Right lobe of liver (tissue), 6 donors: Measurements from ENCODE around the gene VAMP3. TPM values are rescaled to one million over a fixed set of nuclear protein-coding genes. Genes with fewer than 3 reads are reported as not detected.

ENCODE experiments used
- ATAC-seq, 4 donors: fragments of 200-7000 bp; cut with Tn5 transposase; one replicate each; pipeline ENCODE4 v1.9.1; 2020; ENCODE audit warnings: mild to moderate bottlenecking in 4 of 4, moderate library complexity in 4 of 4
- DNase-seq, 3 donors: peaks; one replicate each; pipeline ENCODE4 v3.0.0-alpha.2; 2020
- H3K27ac ChIP-seq, 3 donors: fragments of 200-600 bp; one replicate each; pipeline ENCODE4 v1.8.0; 2022
- H3K27me3 ChIP-seq, 2 donors: fragments of 200-600 bp; one replicate each; pipeline ENCODE4 v1.8.0; 2022
- H3K36me3 ChIP-seq, 4 donors: fragments of 200-600 bp; sonication (generic) in 1 of 4; one replicate each; pipeline versions ENCODE4 v1.5.1 to v1.8.0; 2017 to 2022; ENCODE audit warnings: control low read depth in 1 of 4
- H3K4me1 ChIP-seq, 4 donors: fragments of 200-600 bp; sonication (generic) in 1 of 4; one replicate each; pipeline versions ENCODE4 v1.5.1 to v1.8.0; 2017 to 2022; ENCODE audit warnings: control low read depth in 1 of 4
- H3K4me3 ChIP-seq, 3 donors: fragments of 200-600 bp; one replicate each; pipeline ENCODE4 v1.8.0; 2022
- H3K9me3 ChIP-seq, 4 donors: fragments of 200-600 bp; sonication (generic) in 1 of 4; one replicate each; pipeline versions ENCODE4 v1.5.1 to v1.8.0; 2017 to 2022; ENCODE audit warnings: control low read depth in 1 of 4
- POLR2A ChIP-seq: fragments of 450-650 bp; IDR thresholded peaks from one replicate; pipeline ENCODE4 v1.6.1; 2017; ENCODE audit warnings: antibody characterized with exemption, mild to moderate bottlenecking
- WGBS: methylation state at CpG from one replicate; pipeline ENCODE4 v1.1.6; 2018; ENCODE audit warnings: low coverage, low lambda C conversion rate; ENCODE audit not compliant: insufficient coverage; ENCODE audit errors: missing lambda C conversion rate; 5-methylcytosine and 5-hydroxymethylcytosine counted together
- intact Hi-C, 2 donors: fragments of 100-400 bp; cut with DNase I; formaldehyde crosslinking; loops; one replicate each; pipeline versions ENCODE4 v1.11.2 to v1.14.1; 2022
- long read RNA-seq: library from polyadenylated mRNA; unstranded; transcript quantifications from one replicate; pipeline ENCODE4 v2.0.0, GENCODE V29; 2019
- total RNA-seq, 6 experiments: library from RNA; depleted of rRNA in 2 of 6; stranded (reverse); fragments of >200 nt in 2 of 6; fragmentation: NEBNext Ultra II Directional in 3 of 6; extraction: Animal tissue kit (Norgen Biotek cat#: 25700) in 3 of 6; gene quantifications; one replicate each; pipeline versions ENCODE4 v1.1.0 to v1.2.4, GENCODE V29; 2016 to 2023
- TF ChIP-seq, protein P1 (sequence below), 4 donors: fragments of 200-600 bp in 3 of 4; fragments of 450-650 bp in 1 of 4; IDR thresholded peaks; one replicate each; pipeline versions ENCODE4 v1.5.1 to v1.8.0; 2016 to 2022; ENCODE audit warnings: antibody characterized with exemption in 4 of 4, mild to moderate bottlenecking in 2 of 4
- donor health status: DM: no; HTN: yes; CAD: no.
- donor health status: DM: no; HTN: no; CAD: no.
- donor health status: DM: no; HTN: no; CAD: no.
- donor health status: DM: no; HTN: yes; CAD: no.
- donor health status: DM: no; HTN: yes; CAD: no.

The VAMP3 gene, protein sequence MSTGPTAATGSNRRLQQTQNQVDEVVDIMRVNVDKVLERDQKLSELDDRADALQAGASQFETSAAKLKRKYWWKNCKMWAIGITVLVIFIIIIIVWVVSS
- 10 to 100 TPM; 28.2 to 39.9 (median 31.7) TPM for total RNA-seq
- long read RNA-seq, transcript VAMP3-201 (5 exons, 2,205 nt): major isoform, 7 of 7 reads
- long read RNA-seq, partial matches to known transcripts: 0 of 7 reads
- long read RNA-seq, other reads (novel, unspliced or antisense): 0 of 7 reads

DNA sequence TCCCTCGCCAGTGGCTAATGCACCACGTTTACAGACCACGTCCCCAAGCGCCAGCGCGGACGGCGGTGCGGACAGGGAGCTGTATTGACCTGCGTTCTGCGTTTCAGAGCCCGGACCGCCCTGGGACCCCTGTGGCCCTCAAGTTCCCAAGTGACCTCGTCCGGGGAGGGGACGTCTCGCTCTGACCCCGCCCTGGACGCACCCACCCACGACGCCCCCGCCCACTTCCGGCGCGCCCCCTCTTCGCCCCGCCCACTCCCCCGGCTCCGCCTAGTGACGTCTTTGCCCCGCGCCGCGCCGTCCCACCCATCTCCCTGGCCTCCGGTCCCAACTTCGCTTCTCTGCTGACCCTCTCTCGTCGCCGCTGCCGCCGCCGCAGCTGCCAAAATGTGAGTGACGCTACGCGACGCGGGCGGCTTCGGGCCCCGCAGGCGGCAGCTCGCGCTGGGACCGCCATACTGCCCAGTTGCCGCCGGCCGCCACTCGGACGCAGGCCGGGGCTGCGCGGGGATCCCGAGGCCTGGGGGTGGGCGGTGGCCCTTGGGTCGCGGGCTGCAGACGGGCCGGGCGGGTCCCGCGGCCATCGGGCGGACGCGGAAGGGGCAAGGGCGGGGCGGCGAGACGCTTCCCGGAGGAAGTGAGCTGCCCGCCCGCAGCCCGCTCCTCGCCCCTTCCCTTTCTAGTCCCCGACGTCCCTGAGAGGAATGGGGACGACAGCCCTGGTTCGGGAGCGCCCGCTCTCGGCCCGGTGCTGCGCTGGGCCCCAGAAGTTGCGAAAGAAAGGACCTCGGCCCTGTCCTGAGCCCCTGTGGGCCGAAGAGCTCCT, at the start of gene VAMP3:
Gene VAMP3, plus strand, starts transcription at position 300 of the 826 bp plus-strand sequence. Its CDS starts 88 bp downstream, at position 388.
- TF ChIP-seq, protein P1, sequence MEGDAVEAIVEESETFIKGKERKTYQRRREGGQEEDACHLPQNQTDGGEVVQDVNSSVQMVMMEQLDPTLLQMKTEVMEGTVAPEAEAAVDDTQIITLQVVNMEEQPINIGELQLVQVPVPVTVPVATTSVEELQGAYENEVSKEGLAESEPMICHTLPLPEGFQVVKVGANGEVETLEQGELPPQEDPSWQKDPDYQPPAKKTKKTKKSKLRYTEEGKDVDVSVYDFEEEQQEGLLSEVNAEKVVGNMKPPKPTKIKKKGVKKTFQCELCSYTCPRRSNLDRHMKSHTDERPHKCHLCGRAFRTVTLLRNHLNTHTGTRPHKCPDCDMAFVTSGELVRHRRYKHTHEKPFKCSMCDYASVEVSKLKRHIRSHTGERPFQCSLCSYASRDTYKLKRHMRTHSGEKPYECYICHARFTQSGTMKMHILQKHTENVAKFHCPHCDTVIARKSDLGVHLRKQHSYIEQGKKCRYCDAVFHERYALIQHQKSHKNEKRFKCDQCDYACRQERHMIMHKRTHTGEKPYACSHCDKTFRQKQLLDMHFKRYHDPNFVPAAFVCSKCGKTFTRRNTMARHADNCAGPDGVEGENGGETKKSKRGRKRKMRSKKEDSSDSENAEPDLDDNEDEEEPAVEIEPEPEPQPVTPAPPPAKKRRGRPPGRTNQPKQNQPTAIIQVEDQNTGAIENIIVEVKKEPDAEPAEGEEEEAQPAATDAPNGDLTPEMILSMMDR (IDR thresholded peaks at IDR 0.05): no peak
- peak; percentile 68 for TF ChIP-seq POLR2A
- Histone ChIP-seq H3K4me3 (peak within 1 kb of the TSS; percentile 86 to 96 (median 90)), H3K27me3 (no peaks in the 10 kb centered on the region), H3K9me3 (no peaks in the 10 kb centered on the region), H3K27ac (peak within 1 kb of the TSS; percentile 75 to 92 (median 87)), H3K36me3 (peaks cover 0 to 4% (median 0%) of the 10 kb centered on the region in 4 donors), H3K4me1 (peaks cover 0 to 12% (median 2%) of the 10 kb centered on the region in 4 donors)
- ATAC-seq (peak; percentile 98 to 99 (median 98)), DNase-seq (peak; percentile 93 to 94 (median 93))
- intact Hi-C loops: no loop called here
- WGBS: 0% methylated on average over 32 of the region's 97 CpGs

DNA sequence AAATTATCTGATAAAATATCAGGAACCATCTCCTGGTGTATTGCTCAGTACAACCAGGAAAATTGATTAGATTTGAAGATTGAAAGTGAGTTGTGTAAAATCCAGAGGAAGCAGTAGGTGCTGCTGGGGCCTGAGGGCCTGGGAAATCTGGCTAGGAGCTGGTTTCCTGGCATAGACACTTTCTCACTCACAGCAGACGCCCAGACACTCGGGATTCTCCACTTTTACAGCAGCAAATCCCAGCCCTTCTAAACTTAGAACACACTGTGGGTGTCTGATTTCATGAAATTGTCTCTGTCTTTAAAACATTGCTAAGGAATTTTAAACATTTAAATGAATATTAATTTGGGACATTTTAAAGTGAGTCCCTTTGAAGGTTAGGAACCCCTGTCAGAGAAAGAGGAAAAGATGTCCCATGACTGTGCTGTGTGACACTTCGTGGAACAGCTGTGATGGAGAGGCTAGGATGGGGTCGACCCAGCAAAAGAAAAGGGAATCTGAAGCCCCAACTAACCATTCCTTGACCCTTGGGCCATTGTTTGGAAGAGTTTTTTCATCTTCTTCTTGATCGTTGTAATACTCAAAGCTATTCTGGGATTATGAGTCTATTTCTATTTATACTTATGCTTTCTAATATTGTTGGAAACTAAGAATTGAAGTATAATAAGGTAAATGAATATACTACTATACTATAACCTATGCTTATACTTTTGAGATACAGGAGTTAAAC, 49.0 kb upstream of the VAMP3 start:
- intact Hi-C loops: no loop called here
- Histone ChIP-seq H3K4me1 (no peaks in the 10 kb centered on the region), H3K9me3 (no peaks in the 10 kb centered on the region), H3K4me3 (no peak overlapping the region), H3K36me3 (no peaks in the 10 kb centered on the region), H3K27me3 (no peaks in the 10 kb centered on the region), H3K27ac (no peak overlapping the region)
- WGBS: 56% methylated on average over 5 of the region's 5 CpGs
- ATAC-seq (no peak), DNase-seq (no peak)
- TF ChIP-seq, protein P1 (IDR thresholded peaks at IDR 0.05): no peak
- no peak for TF ChIP-seq POLR2A

DNA sequence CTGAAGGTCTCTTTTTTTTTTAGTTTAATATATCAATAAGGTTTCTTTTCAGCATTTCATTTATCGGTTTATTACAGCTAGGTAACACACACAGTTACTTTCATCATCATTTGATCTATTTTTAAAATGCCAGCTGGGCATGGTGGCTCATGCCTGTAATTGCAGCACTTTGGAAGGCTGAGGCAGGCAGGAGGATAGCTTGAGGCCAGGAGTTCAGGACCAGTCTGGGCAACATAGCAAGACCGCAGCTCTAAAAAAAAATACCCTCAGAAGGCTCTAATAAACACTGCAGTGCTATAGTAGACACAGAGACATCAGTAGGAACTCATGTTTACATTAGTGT, 48.5 kb upstream of the VAMP3 start:
- H3K27ac ChIP-seq: no peak overlapping the region
- no peaks in the 10 kb centered on the region for H3K36me3 ChIP-seq
- DNase-seq (no peak), ATAC-seq (no peak)
- no peaks in the 10 kb centered on the region for H3K9me3 ChIP-seq
- H3K4me1 ChIP-seq: no peaks in the 10 kb centered on the region
- no peak for TF ChIP-seq POLR2A
- TF ChIP-seq, protein P1 (IDR thresholded peaks at IDR 0.05): no peak
- WGBS: 89% methylated on average over 1 of the region's 2 CpGs
- intact Hi-C loops: no loop called here
- no peak overlapping the region for H3K4me3 ChIP-seq
- H3K27me3 ChIP-seq: no peaks in the 10 kb centered on the region

DNA sequence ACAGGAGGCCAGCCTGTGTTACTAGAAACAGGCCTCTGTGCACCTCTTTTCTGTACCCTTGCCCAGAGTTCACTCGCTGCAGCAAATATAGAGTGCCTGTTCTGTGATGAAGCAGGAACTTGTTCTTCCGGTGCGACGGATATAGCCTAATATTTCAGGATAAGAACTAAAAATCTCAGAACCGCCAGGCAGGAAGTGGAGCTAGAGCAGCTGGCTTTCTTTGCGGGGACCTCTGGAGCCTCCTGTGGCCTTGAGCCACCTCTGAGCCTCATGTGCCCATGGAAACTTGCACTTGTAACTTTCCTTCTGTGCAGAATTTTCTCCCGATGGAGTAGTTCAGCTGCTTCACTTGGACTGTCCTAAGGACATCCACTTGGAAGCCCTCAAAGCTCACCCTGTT, 44.5 kb upstream of the VAMP3 start:
- ATAC-seq (peak; percentile 45 to 70 (median 55)), DNase-seq (no peak)
- intact Hi-C loops: no loop called here
- Histone ChIP-seq H3K9me3 (no peaks in the 10 kb centered on the region), H3K36me3 (no peaks in the 10 kb centered on the region), H3K4me3 (no peak overlapping the region), H3K27me3 (no peaks in the 10 kb centered on the region), H3K27ac (no peak overlapping the region), H3K4me1 (no peaks in the 10 kb centered on the region)
- TF ChIP-seq POLR2A: no peak
- TF ChIP-seq, protein P1 (IDR thresholded peaks at IDR 0.05): no peak
- WGBS: 55% methylated on average over 5 of the region's 7 CpGs
